CD14-positive monocyte (primary cell): ENCODE data around the gene ZNF846. TPM values are rescaled to one million over a fixed set of nuclear protein-coding genes. Genes with fewer than 3 reads are reported as not detected.
A peak's percentile ranks its signal among the peaks of the same experiment; 100 is the strongest.

Experiments
- DNase-seq, 3 donors: peaks; one replicate each; pipeline ENCODE4 v3.0.0-alpha.2; 2011 to 2022
- H2AFZ ChIP-seq: 2 replicates; pipeline ENCODE4 v1.6.0; 2012; ENCODE audit warnings: mild to moderate bottlenecking, low read depth, low read length, inconsistent platforms; ENCODE audit not compliant: insufficient read depth, poor library complexity, severe bottlenecking
- H3K27ac ChIP-seq, 2 donors: 1 replicate in 1 of 2; 2 replicates in 1 of 2; pipeline ENCODE4 v1.5.1; 2012 to 2013; ENCODE audit warnings: low read length in 2 of 2, control low read depth in 1 of 2, inconsistent platforms in 1 of 2, low read depth in 1 of 2, mild to moderate bottlenecking in 1 of 2
- H3K27me3 ChIP-seq, 2 donors: one replicate each; pipeline versions ENCODE4 v1.6.0 to v1.6.1; 2011 to 2013; ENCODE audit warnings: low read length in 2 of 2; ENCODE audit not compliant: control insufficient read depth in 2 of 2, insufficient read depth in 2 of 2
- H3K36me3 ChIP-seq, 2 donors: replicated peaks in 1 of 2; 1 replicate in 1 of 2; 2 replicates in 1 of 2; pipeline versions ENCODE4 v1.5.1 to v1.6.1; 2012 to 2013; ENCODE audit warnings: low read length in 2 of 2, control low read depth in 1 of 2, inconsistent platforms in 1 of 2, mild to moderate bottlenecking in 1 of 2; ENCODE audit not compliant: insufficient read depth in 2 of 2, control insufficient read depth in 1 of 2
- H3K4me1 ChIP-seq, 2 donors: 1 replicate in 1 of 2; 2 replicates in 1 of 2; pipeline versions ENCODE4 v1.5.1 to v1.6.1; 2012 to 2013; ENCODE audit warnings: low read length in 2 of 2, control low read depth in 1 of 2, inconsistent platforms in 1 of 2, mild to moderate bottlenecking in 1 of 2, moderate library complexity in 1 of 2; ENCODE audit not compliant: insufficient read depth in 2 of 2, control insufficient read depth in 1 of 2
- H3K4me2 ChIP-seq: replicated peaks from 2 replicates; pipeline ENCODE3; 2012; ENCODE audit warnings: low read length, moderate library complexity, mild to moderate bottlenecking; ENCODE audit not compliant: poor library complexity, severe bottlenecking; ENCODE audit errors: extremely low read depth
- H3K4me3 ChIP-seq, 3 experiments: fragments of 200-600 bp in 1 of 3; sonication (generic) in 1 of 3; replicated peaks in 1 of 3; 1 replicate in 2 of 3; 2 replicates in 1 of 3; pipeline ENCODE4 v1.5.1; 2011 to 2013; ENCODE audit warnings: low read length in 3 of 3, mild to moderate bottlenecking in 3 of 3, control low read depth in 2 of 3, low read depth in 2 of 3, inconsistent platforms in 1 of 3, moderate library complexity in 1 of 3
- H3K79me2 ChIP-seq: 2 replicates; pipeline ENCODE4 v1.6.0; 2012; ENCODE audit warnings: mild to moderate bottlenecking, control low read depth, inconsistent platforms, low read length, moderate library complexity; ENCODE audit not compliant: insufficient read depth
- H3K9ac ChIP-seq: 2 replicates; pipeline ENCODE4 v1.6.0; 2017; ENCODE audit warnings: low read length, mild to moderate bottlenecking; ENCODE audit not compliant: insufficient read depth, poor library complexity, severe bottlenecking
- H3K9me3 ChIP-seq, 2 donors: replicated peaks in 1 of 2; 1 replicate in 1 of 2; 2 replicates in 1 of 2; pipeline versions ENCODE4 v1.5.1 to v1.6.1; 2012 to 2013; ENCODE audit warnings: low read length in 2 of 2, control low read depth in 1 of 2; ENCODE audit not compliant: control insufficient read depth in 1 of 2, insufficient read depth in 1 of 2
- H4K20me1 ChIP-seq: 2 replicates; pipeline ENCODE4 v1.6.0; 2012; ENCODE audit warnings: mild to moderate bottlenecking, low read length, control low read depth, moderate library complexity; ENCODE audit not compliant: insufficient read depth
- H3K27ac Mint-ChIP-seq, 7 donors: one replicate each; pipeline ENCODE4 v1.8.0; 2020; ENCODE audit warnings: mild to moderate bottlenecking in 7 of 7, mixed read lengths in 7 of 7, moderate library complexity in 6 of 7, inconsistent platforms in 2 of 7
- H3K27me3 Mint-ChIP-seq, 3 donors: one replicate each; pipeline ENCODE4 v1.8.0; 2021 to 2022; ENCODE audit warnings: low read depth in 3 of 3, mild to moderate bottlenecking in 3 of 3, mixed read lengths in 3 of 3, moderate library complexity in 3 of 3, inconsistent platforms in 1 of 3
- H3K36me3 Mint-ChIP-seq, 2 donors: one replicate each; pipeline ENCODE4 v1.8.0; 2020; ENCODE audit warnings: mixed read lengths in 2 of 2, inconsistent platforms in 1 of 2, mild to moderate bottlenecking in 1 of 2
- H3K4me1 Mint-ChIP-seq: one replicate; pipeline ENCODE4 v1.8.0; 2020; ENCODE audit warnings: mild to moderate bottlenecking, mixed read lengths
- H3K4me3 Mint-ChIP-seq, 2 donors: one replicate each; pipeline ENCODE4 v1.8.0; 2020; ENCODE audit warnings: mild to moderate bottlenecking in 2 of 2, mixed read lengths in 2 of 2, moderate library complexity in 1 of 2
- H3K9me3 Mint-ChIP-seq, 7 donors: one replicate each; pipeline ENCODE4 v1.8.0; 2020 to 2022; ENCODE audit warnings: mixed read lengths in 7 of 7, mild to moderate bottlenecking in 6 of 7, moderate library complexity in 6 of 7, inconsistent platforms in 2 of 7
- CTCF ChIP-seq: fragments of 200-600 bp; IDR thresholded peaks from one replicate; pipeline ENCODE4 v1.8.0; 2022; ENCODE audit warnings: antibody characterized with exemption, mild to moderate bottlenecking
- WGBS: methylation state at CpG from one replicate; pipeline ENCODE4 v1.1.5; 2013; ENCODE audit warnings: missing lambda C conversion rate; ENCODE audit not compliant: insufficient coverage; 5-methylcytosine and 5-hydroxymethylcytosine counted together
- intact Hi-C, 2 donors: fragments of 100-400 bp; cut with micrococcal nuclease; formaldehyde crosslinking; loops; one replicate each; pipeline versions ENCODE4 v1.15.0 to v1.15.1; 2023
- polyA plus RNA-seq, 3 donors: library from polyadenylated mRNA; depleted of rRNA in 1 of 3; unstranded in 2 of 3; stranded (reverse) in 1 of 3; fragments of 300-500 nt in 2 of 3; fragments of >200 nt in 1 of 3; fragmentation: Illumina TruSeq in 2 of 3; gene quantifications; 1 replicate in 2 of 3; 2 replicates in 1 of 3; pipeline ENCODE4 v1.2.3, GENCODE V29; 2012 to 2021

Gene ZNF846
- polyA plus RNA-seq, 3 donors, result 2.5 to 6.9 (median 6.5) TPM

GRCh38 chr19:9793071-9793591 lies 24.6 kb upstream of the ZNF846 start:
- Mint-ChIP-seq H3K4me3 (peak overlapping the region; percentile 88 to 91), H3K27ac (peak overlapping the region; percentile 52 to 100 (median 96)), H3K9me3 (peaks cover 0 to 2% (median 0%) of the 10 kb centered on the region in 7 donors), H3K27me3 (peaks cover 0 to 2% (median 0%) of the 10 kb centered on the region in 3 donors), H3K36me3 (no peaks in the 10 kb centered on the region), H3K4me1 (peaks cover 27% of the 10 kb centered on the region)
- H3K36me3 ChIP-seq, result no peaks in the 10 kb centered on the region
- peaks cover 24 to 29% of the 10 kb centered on the region in 2 donors for H3K4me1 ChIP-seq
- H3K9ac ChIP-seq, result peak overlapping the region; percentile 79
- peak overlapping the region; percentile 61 to 93 (median 90) for H3K4me3 ChIP-seq
- H4K20me1 ChIP-seq, result no peaks in the 10 kb centered on the region
- intact Hi-C loops, result loop anchor here (5.0 to 10.0 kb wide), 6 partner anchors 478 to 958 kb away; partner anchors contain the start of genes MBD3L1 (in 1 of the 2), ZNF317 (in 1 of the 2) and ZNF558 (in 1 of the 2)
- TF ChIP-seq CTCF, result no peak
- peak in 2 of 3 donors; percentile 28 to 40 for DNase-seq
- H3K4me2 ChIP-seq, result peak overlapping the region; percentile 95
- no peaks in the 10 kb centered on the region for H3K9me3 ChIP-seq
- no peaks in the 10 kb centered on the region for H3K79me2 ChIP-seq
- no peaks in the 10 kb centered on the region for H3K27me3 ChIP-seq
- H3K27ac ChIP-seq, result peak overlapping the region; percentile 64 to 82
- WGBS, result 13% methylated on average over 17 of the region's 36 CpGs
- peak overlapping the region; percentile 99 for H2AFZ ChIP-seq

- Mint-ChIP-seq H3K4me3 (peak overlapping the region; percentile 88 to 91), H3K9me3 (peaks cover 0 to 2% (median 0%) of the 10 kb centered on the region in 7 donors), H3K27ac (peak overlapping the region; percentile 85 to 100 (median 96)), H3K4me1 (peaks cover 20% of the 10 kb centered on the region), H3K27me3 (peaks cover 0 to 2% (median 0%) of the 10 kb centered on the region in 3 donors), H3K36me3 (no peaks in the 10 kb centered on the region)
- Histone ChIP-seq H3K4me3 (peak overlapping the region; percentile 65 to 93 (median 90)), H4K20me1 (no peaks in the 10 kb centered on the region), H3K4me1 (peaks cover 20 to 22% of the 10 kb centered on the region in 2 donors), H3K27me3 (no peaks in the 10 kb centered on the region), H3K9me3 (no peaks in the 10 kb centered on the region), H3K79me2 (no peaks in the 10 kb centered on the region), H3K27ac (peak overlapping the region; percentile 82 to 91), H2AFZ (peak overlapping the region; percentile 99), H3K36me3 (no peaks in the 10 kb centered on the region), H3K4me2 (peak overlapping the region; percentile 95), H3K9ac (peak overlapping the region; percentile 79)
- peak; percentile 88 to 96 (median 91) for DNase-seq
- WGBS, result 1% methylated on average over 45 of the region's 70 CpGs
- intact Hi-C loops, result loop anchor here (1.0 to 10.0 kb wide), 7 partner anchors 27 to 958 kb away; partner anchors contain the start of genes FBXL12 (in 2 of the 2), MBD3L1 (in 1 of the 2), ZNF317 (in 1 of the 2) and ZNF558 (in 1 of the 2)
- no peak for TF ChIP-seq CTCF
Observed at GRCh38 chr19:9792206-9793070, 23.9 kb upstream of the ZNF846 start.
